K562 (cell line): ENCODE results near the gene ARFGAP1. TPM values are rescaled to one million over a fixed set of nuclear protein-coding genes. Genes with fewer than 3 reads are reported as not detected.

Experiments used
- BDP1 ChIP-seq: IDR thresholded peaks from 3 replicates; pipeline ENCODE4 v1.6.1; 2011; ENCODE audit not compliant: insufficient read length, insufficient read depth
- CBFB ChIP-seq: sonication (generic); formaldehyde crosslinking; IDR thresholded peaks from 2 replicates; pipeline ENCODE4 v1.4.0; 2020; ENCODE audit warnings: mild to moderate bottlenecking, missing genetic modification reagents
- E2F8 ChIP-seq: fragments of 450-650 bp; IDR thresholded peaks from 2 replicates; pipeline ENCODE4 v1.7.1; 2018; ENCODE audit warnings: mild to moderate bottlenecking, low read depth; ENCODE audit not compliant: partially characterized antibody
- ELF1 ChIP-seq: fragments of 200-800 bp; sonication (Bioruptor generic); IDR thresholded peaks from 2 replicates; pipeline ENCODE4 v1.6.1; 2016; ENCODE audit warnings: missing genetic modification characterization, missing compliant biosample characterization
- EP300 ChIP-seq: IDR thresholded peaks from 2 replicates; pipeline ENCODE4 v1.6.1; 2012; ENCODE audit warnings: low read length, improper control_type of control experiment
- GTF2F1 ChIP-seq: IDR thresholded peaks from 2 replicates; pipeline ENCODE4 v1.6.1; 2011; ENCODE audit warnings: low read depth, low read length, improper control_type of control experiment
- HMGN3 ChIP-seq: IDR thresholded peaks from 2 replicates; pipeline ENCODE4 v1.6.1; 2011; ENCODE audit warnings: borderline replicate concordance, low read depth, mild to moderate bottlenecking, mixed read lengths, low read length; ENCODE audit not compliant: insufficient read length; ENCODE audit errors: extremely low read depth
- HNRNPK ChIP-seq: fragments of 200-400 bp; formaldehyde crosslinking; IDR thresholded peaks from one replicate; pipeline ENCODE4 v1.6.1; 2018; ENCODE audit warnings: mild to moderate bottlenecking, low read depth, low read length; ENCODE audit not compliant: poor library complexity, severe bottlenecking
- MECOM ChIP-seq: fragments of 250-450 bp; sonication (Bioruptor Pico); IDR thresholded peaks from 2 replicates; pipeline ENCODE4 v1.8.0; 2022; ENCODE audit warnings: inconsistent platforms
- MXI1 ChIP-seq: IDR thresholded peaks from 2 replicates; pipeline ENCODE4 v1.6.1; 2011; ENCODE audit warnings: low read depth, mild to moderate bottlenecking, improper control_type of control experiment, low read length
- NR2F6 ChIP-seq: fragments of 450-650 bp; formaldehyde crosslinking; IDR thresholded peaks from 2 replicates; pipeline ENCODE4 v1.4.0; 2020; ENCODE audit warnings: mild to moderate bottlenecking
- PCBP1 ChIP-seq: fragments of 200-400 bp; formaldehyde crosslinking; IDR thresholded peaks from 2 replicates; pipeline ENCODE4 v1.6.1; 2018; ENCODE audit warnings: mild to moderate bottlenecking, low read depth, low read length; ENCODE audit not compliant: poor library complexity, severe bottlenecking
- PTBP1 ChIP-seq: fragments of 200-400 bp; formaldehyde crosslinking; IDR thresholded peaks from 2 replicates; pipeline ENCODE4 v1.6.1; 2017; ENCODE audit warnings: low read depth, low read length
- SMC3 ChIP-seq: conservative IDR thresholded peaks from 2 replicates; pipeline ENCODE4 v1.6.1; 2011; ENCODE audit warnings: low read depth, low read length, improper control_type of control experiment; ENCODE audit not compliant: insufficient read depth
- SRF ChIP-seq, 2 experiments: fragments of 250-450, 450-650 bp in 1 of 2; sonication (Bioruptor Pico) in 1 of 2; sonication (generic) in 1 of 2; formaldehyde crosslinking; IDR thresholded peaks; 2 replicates each; pipeline versions ENCODE4 v1.5.0 to v1.5.1; 2020 to 2022; ENCODE audit warnings: mild to moderate bottlenecking in 1 of 2, missing genetic modification reagents in 1 of 2
- SUPT5H ChIP-seq: fragments of 450-650 bp; IDR thresholded peaks from 2 replicates; pipeline ENCODE4 v1.6.1; 2016
- THRA ChIP-seq: fragments of 450-650 bp; IDR thresholded peaks from 2 replicates; pipeline ENCODE4 v1.6.1; 2017; ENCODE audit warnings: mild to moderate bottlenecking, moderate library complexity
- ZNF512 ChIP-seq: IDR thresholded peaks from 2 replicates; pipeline ENCODE4 v1.6.1; 2016; ENCODE audit warnings: missing genetic modification characterization, missing compliant biosample characterization
- polyA plus RNA-seq, 8 experiments: library from polyadenylated mRNA; depleted of rRNA in 4 of 8; stranded (reverse) in 5 of 8; unstranded in 3 of 8; fragments of >200 nt; fragmentation: Nextera tagmentation in 2 of 8; fragmentation: Illumina TruSeq in 1 of 8; extraction: Ambion mirVana in 2 of 8; extraction: Trizol in 1 of 8; gene quantifications; 2 replicates each; pipeline versions ENCODE4 v1.2.1 to v1.2.3, GENCODE V29; 2011 to 2014; ENCODE audit warnings: inconsistent platforms in 1 of 8, missing spikeins in 1 of 8
- total RNA-seq, 7 experiments: library from RNA; depleted of rRNA in 6 of 7; stranded (reverse); fragments of >200 nt in 6 of 7; fragmentation: Illumina TruSeq in 2 of 7; extraction: Trizol in 2 of 7; gene quantifications; 2 replicates each; pipeline versions ENCODE4 v1.2.1 to v1.2.3, GENCODE V29; 2011 to 2021; ENCODE audit warnings: low replicate concordance in 1 of 7
- TF ChIP-seq, protein P1 (sequence below): IDR thresholded peaks from 2 replicates; pipeline ENCODE4 v1.6.1; 2011; ENCODE audit warnings: borderline replicate concordance, low read depth, mild to moderate bottlenecking, moderate library complexity, low read length; ENCODE audit not compliant: insufficient read depth, poor library complexity, severe bottlenecking

ARFGAP1 gene
- total and polyA plus RNA-seq, 9 of the 15 experiments (the other 6 are each of a cell fraction or from before 2014, with no cell fraction given): 0.53 to 102 (median 33.5) TPM

DNA sequence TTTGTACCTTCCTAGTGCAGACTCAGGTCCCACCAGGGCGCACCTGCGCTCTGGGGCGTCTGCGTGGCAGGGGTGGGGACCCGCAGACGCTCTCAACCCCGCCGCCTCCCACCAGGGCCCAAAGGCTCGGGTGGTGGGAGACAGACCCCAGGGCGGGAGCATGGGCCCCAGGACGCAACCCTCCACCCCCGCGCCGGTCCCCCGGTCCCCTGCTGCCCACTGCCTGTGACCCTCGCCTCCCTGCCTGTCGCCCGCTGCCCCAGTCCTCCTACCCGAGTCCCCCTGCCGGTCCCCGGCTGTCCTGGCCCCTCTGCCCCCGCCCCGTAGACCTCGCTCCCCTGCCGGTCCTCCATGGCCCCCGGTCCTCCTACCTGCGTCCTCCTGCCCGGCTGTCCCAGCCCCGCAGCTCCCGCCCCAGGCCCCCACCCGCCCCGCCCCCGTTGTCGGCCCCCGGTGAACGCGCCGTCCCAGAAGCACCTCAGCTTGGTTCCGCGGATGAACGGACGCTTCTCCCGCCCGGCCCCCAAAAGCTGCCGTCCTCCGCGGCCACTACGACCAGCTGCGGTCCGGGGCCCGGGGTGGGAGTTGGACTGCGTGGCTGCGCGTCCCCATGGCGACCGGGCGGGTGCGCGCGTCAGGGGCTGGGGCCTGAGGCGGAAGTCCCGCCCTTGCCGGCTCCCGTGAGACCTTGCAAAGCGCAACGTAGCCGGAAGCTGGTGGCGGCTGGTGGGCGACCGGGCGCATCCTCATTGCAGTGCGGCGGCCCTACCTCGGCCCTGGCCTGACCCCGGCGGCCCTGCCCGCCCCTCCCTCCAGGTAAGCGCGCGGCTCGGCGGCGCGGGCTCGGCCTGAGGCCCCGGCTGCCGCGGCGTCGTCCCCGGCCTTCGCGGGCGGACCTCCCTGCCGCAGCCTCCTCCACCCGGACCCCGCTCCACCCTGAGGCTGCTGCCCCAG, at the start of gene ARFGAP1 (continued):
- TF ChIP-seq SMC3 (no peak), MECOM (CRISPR knock-in tag) (no peak), PCBP1 (peak; percentile 48), SRF (CRISPR knock-in tag; IDR thresholded peaks at IDR 0.05) (peak in 1 of 2 experiments; percentile 30; a peak in 1 of 4 replicates), PTBP1 (no peak), NR2F6 (no peak), CBFB (CRISPR knock-in tag) (no peak), ZNF512 (tag) (no peak), HNRNPK (peak; percentile 74), HMGN3 (peak; percentile 79), THRA (no peak), EP300 (no peak), MXI1 (peak; percentile 83), SUPT5H (peak; percentile 56), ELF1 (tag) (peak; percentile 81), E2F8 (no peak), GTF2F1 (no peak), BDP1 (no peak)
- TF ChIP-seq, protein P1, sequence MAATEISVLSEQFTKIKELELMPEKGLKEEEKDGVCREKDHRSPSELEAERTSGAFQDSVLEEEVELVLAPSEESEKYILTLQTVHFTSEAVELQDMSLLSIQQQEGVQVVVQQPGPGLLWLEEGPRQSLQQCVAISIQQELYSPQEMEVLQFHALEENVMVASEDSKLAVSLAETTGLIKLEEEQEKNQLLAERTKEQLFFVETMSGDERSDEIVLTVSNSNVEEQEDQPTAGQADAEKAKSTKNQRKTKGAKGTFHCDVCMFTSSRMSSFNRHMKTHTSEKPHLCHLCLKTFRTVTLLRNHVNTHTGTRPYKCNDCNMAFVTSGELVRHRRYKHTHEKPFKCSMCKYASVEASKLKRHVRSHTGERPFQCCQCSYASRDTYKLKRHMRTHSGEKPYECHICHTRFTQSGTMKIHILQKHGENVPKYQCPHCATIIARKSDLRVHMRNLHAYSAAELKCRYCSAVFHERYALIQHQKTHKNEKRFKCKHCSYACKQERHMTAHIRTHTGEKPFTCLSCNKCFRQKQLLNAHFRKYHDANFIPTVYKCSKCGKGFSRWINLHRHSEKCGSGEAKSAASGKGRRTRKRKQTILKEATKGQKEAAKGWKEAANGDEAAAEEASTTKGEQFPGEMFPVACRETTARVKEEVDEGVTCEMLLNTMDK: no peak
